MM.1S (cell line): ENCODE data around the gene FGFR2.

Experiments used
- DNase-seq: peaks from one replicate; pipeline ENCODE4 v3.0.0-alpha.2; 2015
- H2AFZ ChIP-seq: fragments of 300-600 bp; sonication (generic); 2 replicates; pipeline ENCODE4 v1.6.0; 2016; ENCODE audit warnings: antibody characterized with exemption, low read length
- H3F3A ChIP-seq: fragments of 300-600 bp; sonication (generic); 2 replicates; pipeline ENCODE4 v1.6.1; 2016; ENCODE audit warnings: mild to moderate bottlenecking, antibody characterized with exemption, low read length, moderate library complexity, mixed read lengths; ENCODE audit not compliant: insufficient read depth
- H3K27ac ChIP-seq: fragments of 300-600 bp; sonication (generic); 2 replicates; pipeline ENCODE4 v1.5.1; 2016; ENCODE audit warnings: mild to moderate bottlenecking, low read length
- H3K27me3 ChIP-seq: fragments of 300-600 bp; sonication (generic); replicated peaks from 2 replicates; pipeline ENCODE4 v1.6.0; 2016; ENCODE audit warnings: low read length; ENCODE audit not compliant: insufficient read depth
- H3K36me3 ChIP-seq: fragments of 300-600 bp; sonication (generic); replicated peaks from 2 replicates; pipeline ENCODE4 v1.6.1; 2016; ENCODE audit warnings: mild to moderate bottlenecking, low read length, mixed read lengths; ENCODE audit not compliant: insufficient read depth
- H3K4me1 ChIP-seq: fragments of 300-600 bp; sonication (generic); 2 replicates; pipeline ENCODE4 v1.6.1; 2016; ENCODE audit warnings: low read length, mixed read lengths
- H3K4me2 ChIP-seq: fragments of 300-600 bp; sonication (generic); 2 replicates; pipeline ENCODE4 v1.6.0; 2016; ENCODE audit warnings: low read depth, low read length
- H3K4me3 ChIP-seq: fragments of 300-600 bp; sonication (generic); 2 replicates; pipeline ENCODE4 v1.5.1; 2016; ENCODE audit warnings: low read length, mixed read lengths
- H3K79me2 ChIP-seq: fragments of 300-600 bp; sonication (generic); 2 replicates; pipeline ENCODE4 v1.6.1; 2016; ENCODE audit warnings: mixed run types, low read length, mixed read lengths
- H3K9ac ChIP-seq: fragments of 300-600 bp; sonication (generic); 2 replicates; pipeline ENCODE4 v1.6.1; 2016; ENCODE audit warnings: low read length, mixed read lengths
- H3K9me2 ChIP-seq: fragments of 300-600 bp; sonication (generic); replicated peaks from 2 replicates; pipeline ENCODE4 v1.6.1; 2016; ENCODE audit warnings: mild to moderate bottlenecking, low read length, mixed read lengths; ENCODE audit not compliant: insufficient read depth
- H3K9me3 ChIP-seq: fragments of 300-600 bp; sonication (generic); replicated peaks from 2 replicates; pipeline ENCODE4 v1.6.1; 2016; ENCODE audit warnings: mild to moderate bottlenecking, low read length, mixed read lengths; ENCODE audit not compliant: insufficient read depth
- H4K20me1 ChIP-seq: fragments of 300-600 bp; sonication (generic); 2 replicates; pipeline ENCODE4 v1.6.1; 2016; ENCODE audit warnings: mild to moderate bottlenecking, low read length, moderate library complexity, mixed read lengths; ENCODE audit not compliant: insufficient read depth
- CTCF ChIP-seq: fragments of 300-600 bp; sonication (generic); IDR thresholded peaks from 2 replicates; pipeline ENCODE4 v1.5.1; 2016; ENCODE audit warnings: antibody characterized with exemption, low read length, mixed read lengths
- EZH2 ChIP-seq: fragments of 300-600 bp; sonication (generic); optimal IDR thresholded peaks from 2 replicates; pipeline ENCODE3; 2017; ENCODE audit warnings: low read depth, mild to moderate bottlenecking, antibody characterized with exemption, low read length, mixed read lengths
- EZH2phosphoT487 ChIP-seq: fragments of 300-600 bp; sonication (generic); IDR thresholded peaks from 2 replicates; pipeline ENCODE4 v1.6.1; 2018; ENCODE audit warnings: antibody characterized with exemption, low read length

The FGFR2 gene

GRCh38 chr10:121484816-121485215 is 113.4 kb downstream of the FGFR2 start:
- no peaks in the 10 kb centered on the region for H4K20me1 ChIP-seq
- H3K36me3 ChIP-seq: no peaks in the 10 kb centered on the region
- no peaks in the 10 kb centered on the region for H3K9me3 ChIP-seq
- no peak overlapping the region for H3K4me3 ChIP-seq
- no peaks in the 10 kb centered on the region for H3F3A ChIP-seq
- TF ChIP-seq CTCF (no peak), EZH2 (no peak), EZH2phosphoT487 (no peak)
- no peaks in the 10 kb centered on the region for H3K79me2 ChIP-seq
- H3K27ac ChIP-seq: no peak overlapping the region
- no peaks in the 10 kb centered on the region for H3K27me3 ChIP-seq
- no peak overlapping the region for H2AFZ ChIP-seq
- H3K4me1 ChIP-seq: no peaks in the 10 kb centered on the region
- no peak overlapping the region for H3K4me2 ChIP-seq
- H3K9me2 ChIP-seq: no peaks in the 10 kb centered on the region
- H3K9ac ChIP-seq: no peak overlapping the region
- DNase-seq: no peak

- H3K9ac ChIP-seq: no peak overlapping the region
- H3K36me3 ChIP-seq: no peaks in the 10 kb centered on the region
- no peaks in the 10 kb centered on the region for H3K4me1 ChIP-seq
- H3K79me2 ChIP-seq: no peaks in the 10 kb centered on the region
- H4K20me1 ChIP-seq: no peaks in the 10 kb centered on the region
- H3K4me3 ChIP-seq: no peak overlapping the region
- H3K27me3 ChIP-seq: no peaks in the 10 kb centered on the region
- TF ChIP-seq CTCF (no peak), EZH2 (no peak), EZH2phosphoT487 (no peak)
- H3K9me2 ChIP-seq: no peaks in the 10 kb centered on the region
- H3F3A ChIP-seq: no peaks in the 10 kb centered on the region
- no peak overlapping the region for H3K4me2 ChIP-seq
- H2AFZ ChIP-seq: no peak overlapping the region
- DNase-seq: no peak
- H3K27ac ChIP-seq: no peak overlapping the region
- no peaks in the 10 kb centered on the region for H3K9me3 ChIP-seq
Observed at GRCh38 chr10:121484401-121484800, 113.8 kb downstream of the FGFR2 start.

GRCh38 chr10:121481180-121481579 is 117.1 kb downstream of the FGFR2 start:
- H3K4me2 ChIP-seq: no peak overlapping the region
- H3K9ac ChIP-seq: no peak overlapping the region
- H3K9me2 ChIP-seq: no peaks in the 10 kb centered on the region
- H3K27me3 ChIP-seq: no peaks in the 10 kb centered on the region
- H3K27ac ChIP-seq: no peak overlapping the region
- DNase-seq: no peak
- no peaks in the 10 kb centered on the region for H3K4me1 ChIP-seq
- H4K20me1 ChIP-seq: no peaks in the 10 kb centered on the region
- H3K4me3 ChIP-seq: no peak overlapping the region
- H3F3A ChIP-seq: no peaks in the 10 kb centered on the region
- H3K79me2 ChIP-seq: no peaks in the 10 kb centered on the region
- H3K9me3 ChIP-seq: no peaks in the 10 kb centered on the region
- H3K36me3 ChIP-seq: no peaks in the 10 kb centered on the region
- TF ChIP-seq CTCF (no peak), EZH2phosphoT487 (no peak), EZH2 (no peak)
- no peak overlapping the region for H2AFZ ChIP-seq
